H9 (cell line): Measurements from ENCODE around the gene HSPD1. TPM values are rescaled to one million over a fixed set of nuclear protein-coding genes. Genes with fewer than 3 reads are reported as not detected.

Source experiments
- DNase-seq: peaks from one replicate; pipeline ENCODE4 v3.0.0-alpha.2; 2017
- H2AFZ ChIP-seq: one replicate; pipeline ENCODE4 v1.6.1; 2013; ENCODE audit warnings: mild to moderate bottlenecking, low read length, control low read depth, moderate library complexity
- H2AK5ac ChIP-seq: 2 replicates; pipeline ENCODE4 v1.6.1; 2013; ENCODE audit warnings: low read length, control low read depth, mixed read lengths; ENCODE audit not compliant: insufficient read length
- H2BK120ac ChIP-seq: one replicate; pipeline ENCODE4 v1.6.1; 2013; ENCODE audit warnings: low read depth, mild to moderate bottlenecking, low read length, control low read depth, inconsistent platforms; ENCODE audit not compliant: poor library complexity, severe bottlenecking
- H2BK12ac ChIP-seq: 2 replicates; pipeline ENCODE4 v1.6.1; 2013; ENCODE audit warnings: low read length, control low read depth, mixed read lengths, low read depth; ENCODE audit not compliant: insufficient read length
- H2BK15ac ChIP-seq: 2 replicates; pipeline ENCODE4 v1.6.1; 2013; ENCODE audit warnings: low read depth, low read length, control low read depth
- H2BK20ac ChIP-seq: one replicate; pipeline ENCODE4 v1.6.1; 2013; ENCODE audit warnings: low read depth, mild to moderate bottlenecking, low read length, control low read depth, inconsistent platforms; ENCODE audit not compliant: poor library complexity, severe bottlenecking
- H2BK5ac ChIP-seq: 2 replicates; pipeline ENCODE4 v1.6.1; 2013; ENCODE audit warnings: low read length, control low read depth, mixed read lengths; ENCODE audit not compliant: insufficient read length
- H3K14ac ChIP-seq: 2 replicates; pipeline ENCODE4 v1.6.1; 2013; ENCODE audit warnings: low read length, control low read depth; ENCODE audit not compliant: insufficient read depth
- H3K18ac ChIP-seq: 2 replicates; pipeline ENCODE4 v1.6.1; 2013; ENCODE audit warnings: low read depth, mild to moderate bottlenecking, mixed read lengths, low read length, control low read depth; ENCODE audit not compliant: insufficient read length
- H3K23ac ChIP-seq: 2 replicates; pipeline ENCODE4 v1.6.1; 2013; ENCODE audit warnings: low read length, control low read depth, mixed read lengths, low read depth; ENCODE audit not compliant: insufficient read length
- H3K23me2 ChIP-seq: 2 replicates; pipeline ENCODE4 v1.6.1; 2013; ENCODE audit warnings: low read depth, mild to moderate bottlenecking, mixed read lengths, low read length, control low read depth; ENCODE audit not compliant: insufficient read length, poor library complexity, severe bottlenecking
- H3K27ac ChIP-seq: 2 replicates; pipeline ENCODE4 v1.5.1; 2013; ENCODE audit warnings: low read length, control low read depth, mixed read lengths, low read depth; ENCODE audit not compliant: insufficient read length
- H3K27me3 ChIP-seq: 2 replicates; pipeline ENCODE4 v1.6.1; 2013; ENCODE audit warnings: low read length, control low read depth, inconsistent platforms; ENCODE audit not compliant: insufficient read depth
- H3K4ac ChIP-seq: 2 replicates; pipeline ENCODE4 v1.6.1; 2013; ENCODE audit warnings: low read depth, mild to moderate bottlenecking, control low read depth, inconsistent platforms, low read length, moderate library complexity
- H3K4me1 ChIP-seq: 2 replicates; pipeline ENCODE4 v1.6.1; 2013; ENCODE audit warnings: low read length, control low read depth, inconsistent platforms; ENCODE audit not compliant: insufficient read depth
- H3K4me2 ChIP-seq: 2 replicates; pipeline ENCODE4 v1.6.1; 2013; ENCODE audit warnings: low read length, control low read depth, mixed read lengths; ENCODE audit not compliant: insufficient read length, insufficient read depth
- H3K56ac ChIP-seq: 2 replicates; pipeline ENCODE4 v1.6.1; 2013; ENCODE audit warnings: low read depth, mild to moderate bottlenecking, mixed read lengths, low read length, control low read depth; ENCODE audit not compliant: insufficient read length
- H3K79me1 ChIP-seq: 2 replicates; pipeline ENCODE4 v1.6.1; 2013; ENCODE audit warnings: low read depth, mild to moderate bottlenecking, moderate library complexity, low read length, control low read depth, inconsistent platforms; ENCODE audit not compliant: insufficient read depth, poor library complexity, severe bottlenecking
- H3K79me2 ChIP-seq: 2 replicates; pipeline ENCODE4 v1.6.1; 2013; ENCODE audit warnings: low read length, control low read depth, inconsistent platforms; ENCODE audit not compliant: insufficient read depth
- H3K9ac ChIP-seq: 2 replicates; pipeline ENCODE4 v1.6.1; 2013; ENCODE audit warnings: low read length, control low read depth, mixed read lengths; ENCODE audit not compliant: insufficient read length; ENCODE audit errors: extremely low read depth
- H3K9me3 ChIP-seq: one replicate; pipeline ENCODE4 v1.6.1; 2013; ENCODE audit warnings: low read depth, low read length, inconsistent platforms; ENCODE audit not compliant: control insufficient read depth
- H3T11ph ChIP-seq: one replicate; pipeline ENCODE4 v1.6.1; 2013; ENCODE audit warnings: mild to moderate bottlenecking, low read length, control low read depth, inconsistent platforms
- H4K20me1 ChIP-seq: one replicate; pipeline ENCODE4 v1.6.1; 2013; ENCODE audit not compliant: control insufficient read depth, insufficient read length, insufficient read depth
- H4K5ac ChIP-seq: 2 replicates; pipeline ENCODE4 v1.6.1; 2013; ENCODE audit warnings: low read depth, mild to moderate bottlenecking, mixed read lengths, low read length, control low read depth; ENCODE audit not compliant: insufficient read length
- H4K8ac ChIP-seq: replicated peaks from 2 replicates; pipeline ENCODE4 v1.6.1; 2013; ENCODE audit warnings: low read length, control low read depth, mixed read lengths, low read depth; ENCODE audit not compliant: insufficient read length
- H4K91ac ChIP-seq: 2 replicates; pipeline ENCODE4 v1.6.1; 2013; ENCODE audit warnings: low read depth, mild to moderate bottlenecking, moderate library complexity, mixed read lengths, low read length, control low read depth; ENCODE audit not compliant: insufficient read length
- H3K27ac Mint-ChIP-seq, 3 experiments: 2 replicates in 2 of 3; 3 replicates in 1 of 3; pipeline ENCODE4 v1.8.0; 2020 to 2021; ENCODE audit warnings: mixed read lengths in 3 of 3, mild to moderate bottlenecking in 1 of 3, moderate library complexity in 1 of 3
- H3K27me3 Mint-ChIP-seq: 2 replicates; pipeline ENCODE4 v1.8.0; 2021; ENCODE audit warnings: low read depth, mild to moderate bottlenecking, moderate library complexity, mixed read lengths
- H3K36me3 Mint-ChIP-seq, 3 experiments: 2 replicates in 2 of 3; 3 replicates in 1 of 3; pipeline ENCODE4 v1.8.0; 2020 to 2021; ENCODE audit warnings: low read depth in 3 of 3, mixed read lengths in 3 of 3; ENCODE audit not compliant: insufficient read depth in 1 of 3
- H3K4me1 Mint-ChIP-seq, 2 experiments: 2 replicates each; pipeline ENCODE4 v1.8.0; 2020; ENCODE audit warnings: mixed read lengths in 2 of 2
- H3K4me3 Mint-ChIP-seq, 2 experiments: 2 replicates in 1 of 2; 3 replicates in 1 of 2; pipeline ENCODE4 v1.8.0; 2020 to 2021; ENCODE audit warnings: mild to moderate bottlenecking in 2 of 2, mixed read lengths in 2 of 2, moderate library complexity in 1 of 2
- H3K9me3 Mint-ChIP-seq, 2 experiments: 2 replicates in 1 of 2; 3 replicates in 1 of 2; pipeline ENCODE4 v1.8.0; 2020; ENCODE audit warnings: mild to moderate bottlenecking in 2 of 2, mixed read lengths in 2 of 2, moderate library complexity in 1 of 2
- CTCF ChIP-seq: fragments of 200-600 bp; sonication (generic); conservative IDR thresholded peaks from 3 replicates; pipeline ENCODE4 v1.8.0; 2021; ENCODE audit warnings: antibody characterized with exemption, mild to moderate bottlenecking
- WGBS: extraction: QIAGEN DNeasy Blood & Tissue Kit; methylation state at CpG from one replicate; pipeline ENCODE4 v1.1.7; 2013; ENCODE audit warnings: missing lambda C conversion rate, low lambda C conversion rate, mixed read lengths; ENCODE audit not compliant: insufficient read length; ENCODE audit errors: extremely low coverage; 5-methylcytosine and 5-hydroxymethylcytosine counted together
- total RNA-seq: library from RNA; stranded (reverse); gene quantifications from 2 replicates; pipeline ENCODE4 v1.2.1, GENCODE V29; 2021

The HSPD1 gene
- total RNA-seq, 1 experiment from 2014 or later, result 846 TPM

GRCh38 chr2:197472166-197472565 lies 27.5 kb downstream of the HSPD1 start:
- Histone ChIP-seq H3K79me1 (no peaks in the 10 kb centered on the region), H3K4ac (no peak overlapping the region), H2BK20ac (no peak overlapping the region), H3K27ac (no peak overlapping the region), H2BK15ac (no peak overlapping the region), H2BK12ac (no peak overlapping the region), H3K79me2 (no peaks in the 10 kb centered on the region), H2BK120ac (no peak overlapping the region), H4K20me1 (no peaks in the 10 kb centered on the region), H2BK5ac (no peak overlapping the region), H2AK5ac (no peak overlapping the region), H3K23ac (no peak overlapping the region), H4K8ac (no peak overlapping the region), H3K4me1 (no peaks in the 10 kb centered on the region), H3T11ph (no peak overlapping the region), H3K4me2 (no peak overlapping the region), H3K9me3 (no peaks in the 10 kb centered on the region), H3K14ac (no peak overlapping the region), H3K56ac (no peak overlapping the region), H3K9ac (no peak overlapping the region), H4K91ac (no peak overlapping the region), H3K27me3 (no peaks in the 10 kb centered on the region), H4K5ac (no peak overlapping the region), H2AFZ (no peak overlapping the region), H3K23me2 (no peaks in the 10 kb centered on the region), H3K18ac (no peak overlapping the region)
- TF ChIP-seq CTCF, result no peak
- H3K27ac Mint-ChIP-seq, result no peak overlapping the region
- WGBS, result no CpG with 5 or more reads among the region's 5 CpGs
- H3K9me3 Mint-ChIP-seq, result no peaks in the 10 kb centered on the region
- peaks cover 5 to 47% (median 33%) of the 10 kb centered on the region in 3 experiments for H3K36me3 Mint-ChIP-seq
- no peaks in the 10 kb centered on the region for H3K4me1 Mint-ChIP-seq
- DNase-seq, result no peak
- H3K4me3 Mint-ChIP-seq, result no peak overlapping the region
- H3K27me3 Mint-ChIP-seq, result no peaks in the 10 kb centered on the region
